ENCODE measurements around the gene TMEM270.

The TMEM270 gene

DNA sequence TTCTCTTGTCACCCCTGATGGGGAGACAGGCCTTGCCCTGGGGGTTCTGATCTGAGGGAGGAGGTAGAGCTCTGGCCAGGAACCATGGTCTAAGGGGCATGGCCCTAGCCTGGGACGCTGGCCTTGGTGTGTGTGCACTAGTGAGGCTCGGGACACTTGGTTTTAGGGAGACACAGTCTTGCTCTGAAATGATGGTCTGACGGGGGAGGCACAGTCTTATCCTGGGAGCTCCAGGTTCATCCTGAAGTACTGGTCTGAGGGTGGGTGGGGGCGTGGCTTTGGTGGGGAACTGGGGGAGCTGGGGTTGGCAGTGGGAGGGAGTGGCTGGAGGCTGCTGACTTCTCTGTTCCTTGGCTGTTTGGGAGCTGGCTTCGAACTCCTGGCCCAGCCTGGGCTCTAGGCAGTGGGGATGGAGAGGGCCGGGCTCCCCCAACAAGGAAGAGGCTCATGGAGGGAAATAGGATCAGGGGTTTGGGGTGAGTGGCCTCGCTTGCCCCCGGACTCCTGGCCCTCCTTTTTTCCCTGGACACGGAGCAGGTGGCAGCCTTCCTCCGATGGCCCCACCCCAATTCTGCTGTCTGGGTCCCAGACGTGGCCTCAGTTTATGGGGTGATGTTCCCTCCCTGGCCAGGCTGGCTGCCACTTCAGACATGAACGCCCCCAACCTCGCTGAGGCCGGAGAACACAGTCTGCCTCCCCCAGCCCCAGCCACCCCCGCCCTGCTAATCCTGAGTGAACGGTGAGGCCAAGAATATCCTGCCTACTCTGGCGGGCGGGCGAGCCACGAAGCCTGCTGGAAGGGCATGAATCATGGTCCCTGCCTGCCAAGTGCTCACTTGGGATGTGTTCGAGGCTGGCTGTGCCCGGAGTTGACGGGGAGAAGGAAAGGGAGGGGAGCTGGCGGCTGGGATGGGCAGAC lies 43.5 kb downstream of the TMEM270 start:
- DNase-seq (ENCODE audit: low read depth, low spot score) = no peak

DNA sequence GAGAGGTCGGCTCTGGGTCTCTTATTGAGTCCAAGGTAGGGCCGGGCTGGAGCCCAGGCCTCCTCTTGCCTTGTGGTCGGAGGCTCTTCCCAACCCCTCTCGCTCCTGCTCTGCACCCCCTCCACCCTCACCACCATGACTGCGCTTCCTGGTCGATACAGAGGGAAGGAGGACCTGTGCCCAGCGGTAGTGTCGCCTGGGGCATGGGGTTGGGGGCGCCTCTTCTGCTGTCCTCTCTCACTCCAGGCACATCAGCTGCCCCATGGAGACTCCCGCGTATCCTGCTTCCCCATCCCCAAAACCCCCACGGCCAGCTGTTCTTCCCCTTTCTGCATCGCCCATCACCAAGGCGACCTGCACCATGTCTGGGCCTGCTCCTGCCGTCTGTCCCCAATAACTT lies 44.4 kb downstream of the TMEM270 start:
- no peak for DNase-seq (ENCODE audit: low read depth, low spot score)

DNA sequence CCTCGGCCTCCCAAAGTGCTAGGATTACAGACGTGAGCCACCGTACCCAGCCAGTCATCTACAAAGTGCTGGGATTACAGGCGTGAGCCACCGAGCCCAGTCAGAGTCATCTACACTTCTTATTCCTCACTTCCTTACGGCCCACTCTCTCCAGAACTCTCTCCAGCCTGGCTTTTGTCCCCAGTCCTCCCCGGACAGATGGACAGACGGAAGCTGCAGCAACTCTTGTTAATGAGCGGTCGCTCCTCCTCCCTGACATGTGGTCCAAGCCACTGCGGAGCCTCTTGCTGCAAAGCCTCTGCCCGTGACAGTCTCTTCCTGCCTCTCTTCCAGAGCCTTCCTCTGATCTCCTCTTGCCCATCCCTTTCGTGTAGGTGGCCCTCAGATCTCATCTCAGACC lies 45.9 kb downstream of the TMEM270 start:
- DNase-seq (ENCODE audit: low read depth, low spot score) = no peak

DNA sequence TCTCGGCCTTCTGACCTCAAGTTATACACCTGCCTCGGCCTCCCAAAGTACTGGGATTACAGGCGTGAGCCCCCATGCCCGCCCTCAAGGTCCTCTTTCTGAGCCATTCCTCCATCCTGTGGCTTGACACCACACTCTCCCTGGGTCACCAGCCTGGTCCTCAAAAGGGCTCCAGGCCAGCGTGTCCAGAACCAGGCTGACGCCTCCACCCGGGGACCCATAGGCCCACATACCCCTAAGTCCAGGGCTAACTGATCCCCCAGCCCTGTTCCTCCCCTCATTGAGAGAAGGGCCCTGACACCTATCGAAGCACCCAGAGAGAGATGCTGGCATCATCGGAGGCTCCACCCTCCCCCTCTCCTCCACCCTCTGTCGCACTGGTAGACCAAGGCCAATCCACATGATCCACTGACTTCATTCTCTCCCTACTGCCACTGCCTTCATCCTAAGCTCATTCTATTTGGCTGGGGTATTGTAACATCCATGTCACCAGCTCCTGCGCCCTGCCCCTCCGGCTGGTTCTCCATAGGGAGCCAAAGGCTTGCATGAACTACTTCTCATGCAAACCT lies 46.7 kb downstream of the TMEM270 start:
- DNase-seq (ENCODE audit: low read depth, low spot score) = no peak

DNA sequence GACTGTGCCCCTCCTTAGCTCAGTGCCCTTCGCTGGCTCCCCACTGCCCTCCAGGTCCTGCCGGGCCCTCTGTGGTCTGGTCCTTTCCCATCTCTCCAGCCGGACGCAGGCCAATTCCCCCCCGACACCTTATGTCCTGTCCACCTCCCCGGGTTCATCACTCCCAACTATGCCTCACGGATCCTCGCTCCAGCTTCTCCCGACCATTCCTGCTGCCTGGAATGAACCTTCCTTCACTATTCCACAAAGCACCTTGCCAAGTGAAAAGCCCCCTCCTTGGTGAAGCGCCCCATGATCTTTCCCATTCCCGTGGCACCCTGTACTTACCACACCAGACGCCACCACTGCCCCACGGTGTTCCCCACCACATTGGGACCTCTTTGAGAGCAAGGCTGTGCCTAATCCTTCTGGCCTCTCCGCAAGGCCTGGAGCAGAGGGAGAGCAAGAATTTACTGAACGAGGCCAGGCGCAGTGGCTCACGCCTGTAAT lies 47.2 kb downstream of the TMEM270 start:
- DNase-seq (ENCODE audit: low read depth, low spot score) = no peak

DNA sequence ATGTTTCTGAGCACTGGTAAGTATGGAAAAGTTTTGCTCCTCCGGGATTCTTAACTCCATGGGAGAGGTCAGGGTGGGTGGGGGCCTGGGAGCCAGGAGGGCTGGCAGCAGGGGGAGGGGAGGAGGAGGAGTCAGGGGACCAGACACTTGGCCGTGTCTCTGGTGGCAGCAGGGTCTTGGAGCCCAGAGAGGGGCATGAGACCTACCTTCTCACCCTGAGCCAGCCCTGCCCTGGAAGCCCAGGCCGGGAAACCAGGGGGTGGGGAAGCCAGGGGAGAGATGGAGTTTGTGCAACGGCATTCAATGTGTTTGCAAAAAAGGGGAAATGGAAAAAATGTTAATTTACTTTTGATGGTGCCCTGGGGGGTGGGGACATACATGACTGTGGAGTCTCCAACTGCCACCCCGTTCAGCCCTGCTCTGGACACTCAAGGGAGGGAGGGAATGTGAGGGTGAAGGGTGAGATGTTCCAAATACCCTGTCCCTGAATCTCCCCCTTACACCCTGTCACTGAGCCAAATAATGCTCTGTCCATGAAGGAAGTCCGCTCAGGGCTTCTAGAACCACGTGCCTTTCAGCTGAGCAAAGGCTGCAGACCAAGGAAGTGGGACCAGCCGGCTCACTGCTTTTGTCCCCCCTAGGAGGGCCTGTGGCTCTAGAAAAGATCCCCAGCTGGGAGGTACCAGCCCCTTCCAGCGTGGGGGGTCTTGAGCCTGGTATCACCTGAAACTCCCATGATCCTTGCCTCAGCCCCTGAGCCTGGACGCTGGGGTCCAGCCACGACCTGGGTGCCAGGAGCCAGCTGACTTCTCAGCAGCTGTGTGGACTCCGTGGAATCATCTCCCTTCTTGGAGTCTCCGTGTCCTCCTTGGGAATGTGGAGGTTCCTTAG lies 48.3 kb downstream of the TMEM270 start:
- DNase-seq (ENCODE audit: low read depth, low spot score) = no peak

DNA sequence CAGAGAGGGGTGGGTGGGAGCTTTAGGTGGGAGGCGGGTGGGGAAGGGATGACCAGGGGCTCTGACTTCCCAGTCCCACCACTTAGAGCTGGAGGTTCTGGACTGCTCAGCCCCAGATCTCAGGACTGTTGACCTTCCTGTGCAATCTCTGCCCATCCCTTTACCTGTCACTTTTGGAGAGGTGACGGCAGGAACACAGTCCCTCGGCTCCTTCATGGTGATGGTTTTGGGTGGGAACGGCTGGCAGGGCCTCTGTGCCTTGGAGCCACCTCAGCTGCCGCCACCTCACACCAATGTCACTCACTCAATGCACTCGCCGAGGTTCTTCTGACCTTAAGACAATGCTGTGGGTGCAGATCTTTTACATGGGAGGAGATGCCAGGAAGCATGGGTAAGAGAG lies 49.0 kb downstream of the TMEM270 start:
- no peak for DNase-seq (ENCODE audit: low read depth, low spot score)

DNA sequence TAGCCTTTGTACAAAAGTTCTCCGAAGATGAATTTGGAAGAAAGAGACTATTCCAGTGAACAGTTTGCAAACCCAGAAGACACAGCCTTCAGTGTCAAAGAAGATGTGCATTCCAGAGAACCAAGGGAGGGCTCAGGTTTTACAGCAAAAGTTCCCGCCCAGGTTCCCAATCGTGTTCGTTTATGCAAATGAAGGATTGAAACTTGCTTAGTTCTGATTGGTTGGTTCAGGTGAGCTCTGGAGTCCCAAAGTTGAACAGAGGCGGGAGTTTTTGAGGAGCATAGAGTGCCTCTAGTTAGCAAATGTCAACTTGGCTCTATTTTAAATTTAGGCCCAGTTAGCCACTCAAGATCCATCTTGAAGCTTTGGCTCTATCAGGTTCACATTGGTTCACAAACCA lies 51.3 kb downstream of the TMEM270 start:
- DNase-seq (ENCODE audit: low read depth, low spot score) = no peak
